Measurements from ENCODE around the gene SLC22A17. TPM values are rescaled to one million over a fixed set of nuclear protein-coding genes. Genes with fewer than 3 reads are reported as not detected.

SLC22A17 gene
- total and polyA plus RNA-seq, 4 donors = 1.1 to 14.6 (median 2.6) TPM

GRCh38 chr14:23308721-23309445 is 43.8 kb downstream of the SLC22A17 start:
- DNase-seq (ENCODE audit: low spot score) = no peak
- no peak overlapping the region for H3K27ac ChIP-seq (ENCODE audit: low read depth in 1 of 2, low read length in 2 of 2)
- 90% methylated on average over 17 of the region's 17 CpGs for WGBS
- H3K4me1 ChIP-seq (ENCODE audit: control insufficient read depth in 4 of 4, insufficient read depth in 4 of 4, low read length in 3 of 4) = peaks cover 15 to 37% (median 24%) of the 10 kb centered on the region in 4 donors
- H3K9me3 ChIP-seq (ENCODE audit: control insufficient read depth in 4 of 4, low read length in 3 of 4) = no peaks in the 10 kb centered on the region
- H3K4me3 ChIP-seq (ENCODE audit: low read depth in 1 of 3, low read length in 3 of 3) = no peak overlapping the region
- no peak overlapping the region for H3K9ac ChIP-seq (ENCODE audit: low read depth in 1 of 2, low read length in 2 of 2)
- TF ChIP-seq CTCF (IDR thresholded peaks at IDR 0.05; ENCODE audit: low read depth, low read length, missing input control) (no peak), GABPA (IDR thresholded peaks at IDR 0.05 in 1 of 2, conservative IDR thresholded peaks at IDR 0.05 in 1 of 2) (no peak), MAX (IDR thresholded peaks at IDR 0.05) (no peak), RXRA (IDR thresholded peaks at IDR 0.05) (no peak), SP1 (IDR thresholded peaks at IDR 0.05) (no peak), TAF1 (conservative IDR thresholded peaks at IDR 0.05) (no peak), FOXA1 (IDR thresholded peaks at IDR 0.05) (no peak), ATF3 (IDR thresholded peaks at IDR 0.05) (no peak), RAD21 (IDR thresholded peaks at IDR 0.05) (no peak), FOXA2 (IDR thresholded peaks at IDR 0.05) (no peak), ZBTB33 (IDR thresholded peaks at IDR 0.05) (no peak), HNF4A (conservative IDR thresholded peaks at IDR 0.05) (no peak)
- no peaks in the 10 kb centered on the region for H3K27me3 ChIP-seq (ENCODE audit: control insufficient read depth in 4 of 4, insufficient read depth in 4 of 4, low read length in 3 of 4)
- peaks cover 0 to 14% (median 6%) of the 10 kb centered on the region in 4 donors for H3K36me3 ChIP-seq (ENCODE audit: control insufficient read depth in 4 of 4, insufficient read depth in 3 of 4, low read depth in 1 of 4, low read length in 3 of 4)

GRCh38 chr14:23307687-23308644 is 44.7 kb downstream of the SLC22A17 start:
- TF ChIP-seq SP1 (IDR thresholded peaks at IDR 0.05) = no peak
- TF ChIP-seq TAF1 (conservative IDR thresholded peaks at IDR 0.05) = no peak
- TF ChIP-seq ZBTB33 (IDR thresholded peaks at IDR 0.05) = no peak
- no peak for TF ChIP-seq GABPA (IDR thresholded peaks at IDR 0.05 in 1 of 2, conservative IDR thresholded peaks at IDR 0.05 in 1 of 2)
- no peak for TF ChIP-seq FOXA2 (IDR thresholded peaks at IDR 0.05)
- TF ChIP-seq NR2F2 (IDR thresholded peaks at IDR 0.05) = no peak
- TF ChIP-seq YY1 (IDR thresholded peaks at IDR 0.05) = no peak
- no peak for TF ChIP-seq HNF4G (IDR thresholded peaks at IDR 0.05)
- no peak for TF ChIP-seq MAX (IDR thresholded peaks at IDR 0.05)
- TF ChIP-seq RAD21 (IDR thresholded peaks at IDR 0.05) = no peak
- TF ChIP-seq HNF4A (conservative IDR thresholded peaks at IDR 0.05) = no peak
- no peak for TF ChIP-seq FOXA1 (IDR thresholded peaks at IDR 0.05)
- TF ChIP-seq EGR1 (IDR thresholded peaks at IDR 0.05; ENCODE audit: low read depth in 2 of 2) = no peak
- H3K9me3 ChIP-seq (ENCODE audit: control insufficient read depth in 4 of 4, low read length in 3 of 4) = no peaks in the 10 kb centered on the region
- DNase-seq (ENCODE audit: low spot score) = no peak
- WGBS = 94% methylated on average over 22 of the region's 22 CpGs
- H3K9ac ChIP-seq (ENCODE audit: low read depth in 1 of 2, low read length in 2 of 2) = peak overlapping the region; percentile 93 to 95
- peak overlapping the region in 1 of 2 donors; percentile 93 for H3K27ac ChIP-seq (ENCODE audit: low read depth in 1 of 2, low read length in 2 of 2)
- H3K36me3 ChIP-seq (ENCODE audit: control insufficient read depth in 4 of 4, insufficient read depth in 3 of 4, low read depth in 1 of 4, low read length in 3 of 4) = peaks cover 0 to 14% (median 6%) of the 10 kb centered on the region in 4 donors
- H3K27me3 ChIP-seq (ENCODE audit: control insufficient read depth in 4 of 4, insufficient read depth in 4 of 4, low read length in 3 of 4) = no peaks in the 10 kb centered on the region
- peak overlapping the region in 2 of 3 donors; percentile 75 to 93 for H3K4me3 ChIP-seq (ENCODE audit: low read depth in 1 of 3, low read length in 3 of 3)
- H3K4me1 ChIP-seq (ENCODE audit: control insufficient read depth in 4 of 4, insufficient read depth in 4 of 4, low read length in 3 of 4) = peaks cover 15 to 37% (median 24%) of the 10 kb centered on the region in 4 donors
